ENCODE results near the gene TMC7. TPM values are rescaled to one million over a fixed set of nuclear protein-coding genes. Genes with fewer than 3 reads are reported as not detected.
A peak's percentile ranks its signal among the peaks of the same experiment; 100 is the strongest.

The TMC7 gene
- total RNA-seq, result 0.23 and 0.43 TPM in 2 replicates

DNA sequence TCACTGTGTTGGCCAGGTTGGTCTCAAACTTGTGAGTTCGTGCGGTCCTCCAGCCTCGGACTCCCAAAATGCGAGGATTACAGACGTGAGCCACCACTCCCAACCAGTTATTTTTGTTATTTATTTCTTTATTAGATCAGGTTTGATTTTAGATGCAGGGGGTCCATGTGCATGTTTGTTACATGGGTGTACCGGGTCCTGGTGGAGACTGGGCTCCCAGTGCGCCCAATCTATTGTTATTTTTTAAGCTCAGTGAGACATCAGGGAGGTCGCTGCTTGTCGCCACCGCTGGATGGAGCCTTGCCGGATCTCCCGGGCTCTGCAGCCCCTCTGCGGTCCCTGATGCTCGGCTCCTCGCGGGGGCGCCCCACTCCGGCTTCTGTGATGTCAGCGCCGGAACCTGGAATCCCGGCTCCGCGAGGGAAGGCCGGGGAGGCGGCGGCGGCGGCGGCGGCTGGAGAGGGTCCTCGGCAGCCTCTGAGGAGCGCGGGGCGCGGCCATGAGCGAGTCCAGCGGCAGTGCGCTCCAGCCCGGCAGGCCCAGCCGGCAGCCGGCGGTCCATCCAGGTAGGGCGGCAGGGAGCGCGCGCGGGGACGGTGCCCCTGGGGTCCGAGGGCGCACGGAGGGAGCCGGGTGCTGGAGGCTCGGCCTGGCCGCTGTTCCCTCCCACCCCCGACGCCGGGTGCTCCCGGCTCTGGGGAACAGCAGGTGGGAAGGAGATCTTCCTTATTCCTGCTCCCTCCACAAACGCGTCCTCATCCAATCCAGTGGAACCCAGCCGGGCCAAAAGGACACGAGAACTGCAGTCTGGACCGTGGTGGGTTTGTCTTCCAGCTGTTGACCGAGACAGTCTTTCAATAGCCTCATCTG lies at the start of gene TMC7:
Gene TMC7 (plus strand): TSS at position 370 of the 870 bp plus-strand sequence. CDS start 130 bp downstream, at position 500.
- TF ChIP-seq, protein P1, sequence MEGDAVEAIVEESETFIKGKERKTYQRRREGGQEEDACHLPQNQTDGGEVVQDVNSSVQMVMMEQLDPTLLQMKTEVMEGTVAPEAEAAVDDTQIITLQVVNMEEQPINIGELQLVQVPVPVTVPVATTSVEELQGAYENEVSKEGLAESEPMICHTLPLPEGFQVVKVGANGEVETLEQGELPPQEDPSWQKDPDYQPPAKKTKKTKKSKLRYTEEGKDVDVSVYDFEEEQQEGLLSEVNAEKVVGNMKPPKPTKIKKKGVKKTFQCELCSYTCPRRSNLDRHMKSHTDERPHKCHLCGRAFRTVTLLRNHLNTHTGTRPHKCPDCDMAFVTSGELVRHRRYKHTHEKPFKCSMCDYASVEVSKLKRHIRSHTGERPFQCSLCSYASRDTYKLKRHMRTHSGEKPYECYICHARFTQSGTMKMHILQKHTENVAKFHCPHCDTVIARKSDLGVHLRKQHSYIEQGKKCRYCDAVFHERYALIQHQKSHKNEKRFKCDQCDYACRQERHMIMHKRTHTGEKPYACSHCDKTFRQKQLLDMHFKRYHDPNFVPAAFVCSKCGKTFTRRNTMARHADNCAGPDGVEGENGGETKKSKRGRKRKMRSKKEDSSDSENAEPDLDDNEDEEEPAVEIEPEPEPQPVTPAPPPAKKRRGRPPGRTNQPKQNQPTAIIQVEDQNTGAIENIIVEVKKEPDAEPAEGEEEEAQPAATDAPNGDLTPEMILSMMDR (conservative IDR thresholded peaks at IDR 0.05; ENCODE audit: low read depth, low read length), result peak; percentile 86
- H3K4me3 ChIP-seq (ENCODE audit: low read depth, low read length), result peak within 1 kb of the TSS; percentile 65
- no peak for DNase-seq (ENCODE audit: low read depth)

DNA sequence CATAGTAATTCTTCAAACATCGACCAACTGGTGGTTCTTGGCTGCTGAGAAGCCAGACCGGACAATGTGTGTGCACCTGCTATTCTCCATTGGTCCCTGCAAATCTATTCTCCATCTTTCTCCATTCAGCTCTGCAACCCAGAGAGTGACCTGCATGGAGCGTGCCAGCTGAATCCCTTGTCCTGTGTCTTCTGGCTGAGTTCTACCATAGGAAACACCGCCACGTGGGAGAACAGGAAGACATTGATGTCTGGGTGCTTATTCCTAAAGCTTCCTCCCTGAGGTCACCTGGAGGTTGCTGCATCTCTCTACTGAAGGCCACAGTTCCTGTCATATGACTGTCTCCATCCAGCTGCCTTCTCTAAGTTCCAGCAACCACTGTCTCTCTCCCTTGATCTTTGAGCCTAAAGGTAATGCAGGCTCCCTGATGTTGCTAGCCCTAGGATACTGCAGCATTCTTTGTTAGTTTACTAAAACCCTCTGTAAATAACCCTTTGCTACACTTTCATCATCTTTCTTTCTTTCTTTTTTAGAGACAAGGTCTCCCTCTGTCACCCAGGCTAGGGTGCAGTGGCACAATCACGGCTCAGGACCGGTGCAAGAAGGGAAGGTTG lies 46.9 kb upstream of the TMC7 start:
- no peak overlapping the region for H3K4me3 ChIP-seq (ENCODE audit: low read depth, low read length)

DNA sequence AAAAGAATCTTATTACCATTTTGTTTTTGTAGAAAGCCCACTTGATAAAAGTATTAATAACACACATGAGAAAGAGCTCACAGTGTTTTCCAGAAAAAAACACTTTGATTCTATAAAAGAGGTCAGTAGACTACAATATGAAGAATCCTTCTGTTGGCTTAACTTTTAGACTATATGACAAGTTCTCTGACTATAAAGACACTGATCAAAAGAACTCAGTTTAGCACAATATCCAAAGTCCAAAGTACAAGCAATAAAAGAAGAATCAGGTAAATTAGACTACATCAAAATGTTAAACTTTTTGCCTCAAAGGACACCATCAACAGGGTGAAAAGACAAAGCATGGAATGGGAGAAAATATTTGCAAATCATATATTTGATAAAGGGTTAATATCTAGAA lies 46.3 kb upstream of the TMC7 start:
- H3K4me3 ChIP-seq (ENCODE audit: low read depth, low read length), result no peak overlapping the region
- TF ChIP-seq, protein P1 (conservative IDR thresholded peaks at IDR 0.05; ENCODE audit: low read depth, low read length), result no peak
- no peak for DNase-seq (ENCODE audit: low read depth)

More for the DNA sequence above, 46.9 kb upstream of the TMC7 start:
- no peak for DNase-seq (ENCODE audit: low read depth)
- TF ChIP-seq, protein P1 (conservative IDR thresholded peaks at IDR 0.05; ENCODE audit: low read depth, low read length), result no peak

DNA sequence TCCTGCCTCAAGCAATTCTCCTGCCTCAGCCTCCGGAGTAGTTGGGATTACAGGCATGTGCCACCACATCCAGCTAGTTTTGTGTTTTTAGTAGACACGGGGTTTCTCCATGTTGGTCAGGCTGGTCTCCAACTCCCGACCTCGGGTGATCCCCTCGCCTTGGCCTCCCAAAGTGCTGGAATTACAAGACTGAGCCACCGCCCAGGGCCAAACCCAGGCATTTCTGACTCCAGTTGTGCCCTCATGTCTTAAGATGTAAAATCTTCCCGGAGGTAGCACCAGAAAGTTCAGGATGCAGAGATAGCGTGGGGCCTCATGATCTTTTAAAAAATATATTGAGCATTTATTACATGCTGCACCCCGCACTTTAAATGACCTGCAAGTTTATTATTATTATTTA lies 44.7 kb upstream of the TMC7 start:
- no peak overlapping the region for H3K4me3 ChIP-seq (ENCODE audit: low read depth, low read length)
- TF ChIP-seq, protein P1 (conservative IDR thresholded peaks at IDR 0.05; ENCODE audit: low read depth, low read length), result no peak
- no peak for DNase-seq (ENCODE audit: low read depth)

DNA sequence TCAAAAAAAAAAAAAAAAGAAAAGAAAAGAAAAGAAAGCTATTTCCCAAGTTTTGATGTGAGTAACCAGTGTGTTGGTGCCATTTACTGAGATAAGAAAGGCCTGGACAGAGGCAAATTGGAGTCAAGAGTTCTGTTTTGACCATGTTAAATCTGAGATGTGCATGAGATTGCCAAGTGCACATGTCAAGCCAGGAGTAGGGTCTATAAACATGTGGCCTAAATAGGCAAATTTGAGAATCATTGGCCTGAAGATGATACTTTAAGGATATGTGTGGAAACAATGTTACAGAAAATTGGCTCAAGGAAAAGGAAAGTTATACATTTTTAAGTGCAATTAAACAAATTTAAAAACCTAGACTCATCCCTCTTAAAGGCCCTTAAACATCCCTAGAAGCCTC lies 42.3 kb upstream of the TMC7 start:
- no peak for DNase-seq (ENCODE audit: low read depth)
- no peak overlapping the region for H3K4me3 ChIP-seq (ENCODE audit: low read depth, low read length)
- TF ChIP-seq, protein P1 (conservative IDR thresholded peaks at IDR 0.05; ENCODE audit: low read depth, low read length), result no peak

DNA sequence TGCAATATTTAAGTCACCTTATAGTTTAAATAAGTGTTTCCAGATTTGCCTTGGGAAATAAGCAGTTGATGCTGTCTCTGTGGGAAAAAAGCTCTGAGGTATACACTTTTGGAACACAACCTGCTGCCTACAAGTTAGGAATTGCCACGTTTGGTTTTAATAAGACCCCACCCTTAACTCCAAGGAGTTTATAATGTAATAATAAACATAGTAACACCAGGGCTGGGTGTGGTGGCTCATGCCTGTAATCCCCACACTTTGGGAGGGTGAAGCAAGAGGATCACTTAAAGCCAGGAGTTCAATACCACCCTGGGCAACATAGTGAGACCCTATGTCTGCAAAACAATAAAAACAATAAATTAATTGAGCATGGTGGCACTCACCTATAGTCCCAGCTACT lies 41.7 kb upstream of the TMC7 start:
- TF ChIP-seq, protein P1 (conservative IDR thresholded peaks at IDR 0.05; ENCODE audit: low read depth, low read length), result no peak
- DNase-seq (ENCODE audit: low read depth), result no peak
- no peak overlapping the region for H3K4me3 ChIP-seq (ENCODE audit: low read depth, low read length)
